ENCODE data around the gene BCL3.

GRCh38 chr19:44710483-44710882 lies 38.0 kb upstream of the BCL3 start:
- TF ChIP-seq CTCF (IDR thresholded peaks at IDR 0.05) (no peak), POLR2A (IDR thresholded peaks at IDR 0.05) (no peak), EP300 (IDR thresholded peaks at IDR 0.05) (no peak), POLR2AphosphoS5 (IDR thresholded peaks at IDR 0.05) (no peak)
